Uterus (tissue), 4 donors: ENCODE data around the gene MAGI2. TPM values are rescaled to one million over a fixed set of nuclear protein-coding genes. Genes with fewer than 3 reads are reported as not detected.

Source experiments
- DNase-seq, 2 donors: peaks; one replicate each; pipeline ENCODE4 v3.0.0-alpha.2; 2019 to 2020
- H3K27ac ChIP-seq, 2 donors: fragments of 200-600 bp; sonication (generic); 1 replicate in 1 of 2; 2 replicates in 1 of 2; pipeline ENCODE4 v1.5.1; 2016 to 2018
- H3K27me3 ChIP-seq, 2 donors: fragments of 200-600 bp; sonication (generic); one replicate each; pipeline ENCODE4 v1.5.1; 2018 to 2019; ENCODE audit warnings: control low read depth in 1 of 2
- H3K36me3 ChIP-seq, 2 donors: fragments of 200-600 bp; sonication (generic); one replicate each; pipeline ENCODE4 v1.5.1; 2019; ENCODE audit warnings: control low read depth in 1 of 2
- H3K4me1 ChIP-seq, 2 donors: fragments of 200-600 bp; sonication (generic); one replicate each; pipeline ENCODE4 v1.5.1; 2018 to 2019; ENCODE audit warnings: control low read depth in 1 of 2
- H3K4me3 ChIP-seq, 2 donors: fragments of 200-600 bp; sonication (generic); 1 replicate in 1 of 2; 2 replicates in 1 of 2; pipeline ENCODE4 v1.5.1; 2018 to 2019; ENCODE audit warnings: mild to moderate bottlenecking in 1 of 2
- H3K9me3 ChIP-seq, 2 donors: fragments of 200-600 bp; sonication (generic); one replicate each; pipeline ENCODE4 v1.5.1; 2019; ENCODE audit warnings: control low read depth in 1 of 2
- CTCF ChIP-seq, 4 experiments: fragments of 200-600 bp in 2 of 4; fragments of 450-650 bp in 2 of 4; sonication (generic) in 2 of 4; IDR thresholded peaks; one replicate each; pipeline ENCODE4 v1.5.1; 2016 to 2019; ENCODE audit warnings: antibody characterized with exemption in 4 of 4, mild to moderate bottlenecking in 2 of 4, moderate library complexity in 1 of 4
- POLR2A ChIP-seq, 2 donors: fragments of 450-650 bp; IDR thresholded peaks; one replicate each; pipeline ENCODE4 v1.6.1; 2016; ENCODE audit warnings: antibody characterized with exemption in 2 of 2, mild to moderate bottlenecking in 1 of 2, moderate library complexity in 1 of 2
- intact Hi-C: fragments of 100-400 bp; cut with DNase I; formaldehyde crosslinking; loops from one replicate; pipeline ENCODE4 v1.15.1; 2023; ENCODE audit warnings: low total_unique reads
- total RNA-seq, 4 donors: library from RNA; depleted of rRNA in 3 of 4; stranded (reverse); fragments of >200 nt in 3 of 4; gene quantifications; one replicate each; pipeline versions ENCODE4 v1.1.0 to v1.2.4, GENCODE V29; 2014 to 2023
- donor health status: DM: yes; HTN: yes; CAD: no.

MAGI2 gene
- total RNA-seq, 4 donors from 2014 or later: 5.3 to 23.2 (median 13.8) TPM

- Histone ChIP-seq H3K4me3 (no peak overlapping the region), H3K4me1 (no peaks in the 10 kb centered on the region), H3K36me3 (no peaks in the 10 kb centered on the region), H3K9me3 (no peaks in the 10 kb centered on the region), H3K27ac (no peak overlapping the region), H3K27me3 (no peaks in the 10 kb centered on the region)
- DNase-seq: no peak
- intact Hi-C loops: no loop called here
- no peak for TF ChIP-seq CTCF (IDR thresholded peaks at IDR 0.05)
- TF ChIP-seq POLR2A (IDR thresholded peaks at IDR 0.05): no peak
Observed at GRCh38 chr7:78904983-78905382, 548.5 kb downstream of the MAGI2 start.

- DNase-seq: no peak
- H3K36me3 ChIP-seq: no peaks in the 10 kb centered on the region
- no peaks in the 10 kb centered on the region for H3K9me3 ChIP-seq
- no peaks in the 10 kb centered on the region for H3K4me1 ChIP-seq
- H3K27ac ChIP-seq: no peak overlapping the region
- TF ChIP-seq CTCF (IDR thresholded peaks at IDR 0.05) (no peak), POLR2A (IDR thresholded peaks at IDR 0.05) (no peak)
- intact Hi-C loops: no loop called here
- no peak overlapping the region for H3K4me3 ChIP-seq
- no peaks in the 10 kb centered on the region for H3K27me3 ChIP-seq
Observed at GRCh38 chr7:78901566-78901965, 551.9 kb downstream of the MAGI2 start.

- H3K36me3 ChIP-seq: no peaks in the 10 kb centered on the region
- intact Hi-C loops: no loop called here
- H3K9me3 ChIP-seq: no peaks in the 10 kb centered on the region
- H3K4me3 ChIP-seq: no peak overlapping the region
- no peak overlapping the region for H3K27ac ChIP-seq
- no peak for DNase-seq
- no peaks in the 10 kb centered on the region for H3K27me3 ChIP-seq
- H3K4me1 ChIP-seq: no peaks in the 10 kb centered on the region
- TF ChIP-seq CTCF (IDR thresholded peaks at IDR 0.05): no peak
Observed at GRCh38 chr7:78900806-78901205, 552.7 kb downstream of the MAGI2 start.

- Histone ChIP-seq H3K4me1 (no peaks in the 10 kb centered on the region), H3K36me3 (no peaks in the 10 kb centered on the region), H3K27ac (no peak overlapping the region), H3K27me3 (no peaks in the 10 kb centered on the region), H3K4me3 (no peak overlapping the region), H3K9me3 (no peaks in the 10 kb centered on the region)
- TF ChIP-seq CTCF (IDR thresholded peaks at IDR 0.05) (no peak), POLR2A (IDR thresholded peaks at IDR 0.05) (no peak)
- DNase-seq: no peak
- intact Hi-C loops: no loop called here
Observed at GRCh38 chr7:78895393-78895792, 558.1 kb downstream of the MAGI2 start.

- Histone ChIP-seq H3K9me3 (peaks cover 0 to 16% of the 10 kb centered on the region in 2 donors), H3K27ac (no peak overlapping the region), H3K4me3 (no peak overlapping the region), H3K4me1 (no peaks in the 10 kb centered on the region), H3K36me3 (no peaks in the 10 kb centered on the region), H3K27me3 (no peaks in the 10 kb centered on the region)
- intact Hi-C loops: no loop called here
- TF ChIP-seq CTCF (IDR thresholded peaks at IDR 0.05) (no peak), POLR2A (IDR thresholded peaks at IDR 0.05) (no peak)
- no peak for DNase-seq
Observed at GRCh38 chr7:78879206-78879605, 574.3 kb downstream of the MAGI2 start.
